Astrocyte (in vitro differentiated cells and primary cell): ENCODE measurements around the gene KCTD10. TPM values are rescaled to one million over a fixed set of nuclear protein-coding genes. Genes with fewer than 3 reads are reported as not detected.

ENCODE experiments used
- DNase-seq: peaks from one replicate; pipeline ENCODE4 v3.0.0-alpha.2; 2010; ENCODE audit warnings: low read depth
- FAIRE-seq: peaks from 2 replicates; lab custom pipeline; 2011; peaks lifted over from hg19 to GRCh38; lab: Jason Lieb, UNC
- H2AFZ ChIP-seq: 2 replicates; pipeline ENCODE4 v1.6.0; 2012; ENCODE audit warnings: low read depth, low read length, inconsistent platforms
- H3K27ac ChIP-seq: 2 replicates; pipeline ENCODE4 v1.5.1; 2011; ENCODE audit warnings: low read depth, low read length, inconsistent platforms
- H3K27me3 ChIP-seq: 2 replicates; pipeline ENCODE4 v1.6.0; 2011; ENCODE audit warnings: low read length, inconsistent platforms; ENCODE audit not compliant: insufficient read depth
- H3K36me3 ChIP-seq: 2 replicates; pipeline ENCODE4 v1.5.1; 2011; ENCODE audit warnings: low read length, inconsistent platforms; ENCODE audit not compliant: insufficient read depth
- H3K4me1 ChIP-seq: 2 replicates; pipeline ENCODE4 v1.5.1; 2011; ENCODE audit warnings: low read length, inconsistent platforms; ENCODE audit not compliant: insufficient read depth
- H3K4me2 ChIP-seq: 2 replicates; pipeline ENCODE4 v1.6.0; 2012; ENCODE audit warnings: low read length, inconsistent platforms
- H3K4me3 ChIP-seq: 2 replicates; pipeline ENCODE4 v1.5.1; 2011; ENCODE audit warnings: low read depth, mild to moderate bottlenecking, low read length, inconsistent platforms; ENCODE audit not compliant: insufficient read depth
- H3K79me2 ChIP-seq: 2 replicates; pipeline ENCODE4 v1.6.0; 2012; ENCODE audit warnings: mild to moderate bottlenecking, low read length, inconsistent platforms; ENCODE audit not compliant: insufficient read depth
- H3K9ac ChIP-seq: 2 replicates; pipeline ENCODE4 v1.6.0; 2012; ENCODE audit warnings: mild to moderate bottlenecking, low read length, inconsistent platforms
- H3K9me3 ChIP-seq: 2 replicates; pipeline ENCODE4 v1.5.1; 2012; ENCODE audit warnings: low read depth, mild to moderate bottlenecking, low read length, inconsistent platforms; ENCODE audit not compliant: insufficient read depth
- H4K20me1 ChIP-seq: 2 replicates; pipeline ENCODE4 v1.6.0; 2012; ENCODE audit warnings: low read length, inconsistent platforms; ENCODE audit not compliant: insufficient read depth
- H3K27ac Mint-ChIP-seq: one replicate; pipeline ENCODE4 v1.8.0; 2021; ENCODE audit warnings: mild to moderate bottlenecking, mixed read lengths; ENCODE audit not compliant: unreplicated experiment
- H3K27me3 Mint-ChIP-seq: one replicate; pipeline ENCODE4 v1.8.0; 2021; ENCODE audit warnings: low read depth, mixed read lengths; ENCODE audit not compliant: unreplicated experiment
- H3K36me3 Mint-ChIP-seq: one replicate; pipeline ENCODE4 v1.8.0; 2021; ENCODE audit warnings: low read depth, mixed read lengths; ENCODE audit not compliant: unreplicated experiment
- H3K4me1 Mint-ChIP-seq: one replicate; pipeline ENCODE4 v1.8.0; 2021; ENCODE audit warnings: low read depth, mixed read lengths; ENCODE audit not compliant: unreplicated experiment
- H3K4me3 Mint-ChIP-seq: one replicate; pipeline ENCODE4 v1.8.0; 2021; ENCODE audit warnings: mild to moderate bottlenecking, moderate library complexity, mixed read lengths; ENCODE audit not compliant: unreplicated experiment
- H3K9me3 Mint-ChIP-seq: one replicate; pipeline ENCODE4 v1.8.0; 2021; ENCODE audit warnings: mild to moderate bottlenecking, mixed read lengths; ENCODE audit not compliant: unreplicated experiment
- EZH2 ChIP-seq: IDR thresholded peaks from 2 replicates; pipeline ENCODE4 v1.6.1; 2012; ENCODE audit warnings: mild to moderate bottlenecking, low read length, inconsistent platforms; ENCODE audit not compliant: insufficient read depth
- total RNA-seq: library from RNA; stranded (reverse); gene quantifications from 2 replicates; pipeline ENCODE4 v1.2.1, GENCODE V29; 2021
- TF ChIP-seq, protein P1 (sequence below): IDR thresholded peaks from 2 replicates; pipeline ENCODE4 v1.5.1; 2011; ENCODE audit warnings: low read depth, mild to moderate bottlenecking, inconsistent platforms, low read length, moderate library complexity; ENCODE audit not compliant: insufficient read depth

Gene KCTD10
- total RNA-seq, 1 donor from 2014 or later: 118 TPM

- Histone ChIP-seq H4K20me1 (peaks cover 38% of the 10 kb centered on the region), H3K4me3 (peak overlapping the region; percentile 99), H3K9ac (peak overlapping the region; percentile 94), H3K79me2 (peaks cover 76% of the 10 kb centered on the region), H3K27me3 (no peaks in the 10 kb centered on the region), H3K4me2 (peak overlapping the region; percentile 96), H3K36me3 (no peaks in the 10 kb centered on the region), H3K4me1 (peaks cover 24% of the 10 kb centered on the region), H2AFZ (peak overlapping the region; percentile 98), H3K27ac (peak overlapping the region; percentile 100), H3K9me3 (no peaks in the 10 kb centered on the region)
- TF ChIP-seq EZH2: no peak
- TF ChIP-seq, protein P1, sequence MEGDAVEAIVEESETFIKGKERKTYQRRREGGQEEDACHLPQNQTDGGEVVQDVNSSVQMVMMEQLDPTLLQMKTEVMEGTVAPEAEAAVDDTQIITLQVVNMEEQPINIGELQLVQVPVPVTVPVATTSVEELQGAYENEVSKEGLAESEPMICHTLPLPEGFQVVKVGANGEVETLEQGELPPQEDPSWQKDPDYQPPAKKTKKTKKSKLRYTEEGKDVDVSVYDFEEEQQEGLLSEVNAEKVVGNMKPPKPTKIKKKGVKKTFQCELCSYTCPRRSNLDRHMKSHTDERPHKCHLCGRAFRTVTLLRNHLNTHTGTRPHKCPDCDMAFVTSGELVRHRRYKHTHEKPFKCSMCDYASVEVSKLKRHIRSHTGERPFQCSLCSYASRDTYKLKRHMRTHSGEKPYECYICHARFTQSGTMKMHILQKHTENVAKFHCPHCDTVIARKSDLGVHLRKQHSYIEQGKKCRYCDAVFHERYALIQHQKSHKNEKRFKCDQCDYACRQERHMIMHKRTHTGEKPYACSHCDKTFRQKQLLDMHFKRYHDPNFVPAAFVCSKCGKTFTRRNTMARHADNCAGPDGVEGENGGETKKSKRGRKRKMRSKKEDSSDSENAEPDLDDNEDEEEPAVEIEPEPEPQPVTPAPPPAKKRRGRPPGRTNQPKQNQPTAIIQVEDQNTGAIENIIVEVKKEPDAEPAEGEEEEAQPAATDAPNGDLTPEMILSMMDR: no peak
- Mint-ChIP-seq H3K9me3 (no peaks in the 10 kb centered on the region), H3K4me3 (peak overlapping the region; percentile 99), H3K4me1 (peaks cover 25% of the 10 kb centered on the region), H3K27me3 (no peaks in the 10 kb centered on the region), H3K36me3 (peaks cover 9% of the 10 kb centered on the region), H3K27ac (peak overlapping the region; percentile 100)
- no peak for FAIRE-seq
- DNase-seq: no peak
These were observed 839 bp upstream of the KCTD10 start for GRCh38 chr12:109477963-109478315.

GRCh38 chr12:109476807-109477184, 304 bp downstream of the KCTD10 start:
- DNase-seq: no peak
- Histone ChIP-seq H3K36me3 (no peaks in the 10 kb centered on the region), H4K20me1 (peaks cover 47% of the 10 kb centered on the region), H3K79me2 (peaks cover 88% of the 10 kb centered on the region), H3K4me1 (peaks cover 24% of the 10 kb centered on the region), H2AFZ (peak overlapping the region; percentile 98), H3K4me3 (peak overlapping the region; percentile 99), H3K27me3 (no peaks in the 10 kb centered on the region), H3K4me2 (peak overlapping the region; percentile 96), H3K27ac (peak overlapping the region; percentile 100), H3K9me3 (no peaks in the 10 kb centered on the region), H3K9ac (peak overlapping the region; percentile 94)
- Mint-ChIP-seq H3K27me3 (no peaks in the 10 kb centered on the region), H3K4me1 (peaks cover 28% of the 10 kb centered on the region), H3K27ac (peak overlapping the region; percentile 100), H3K9me3 (no peaks in the 10 kb centered on the region), H3K36me3 (peaks cover 11% of the 10 kb centered on the region), H3K4me3 (peak overlapping the region; percentile 99)
- FAIRE-seq: no peak
- no peak for TF ChIP-seq EZH2
- TF ChIP-seq, protein P1: no peak

GRCh38 chr12:109475993-109476806, 900 bp downstream of the KCTD10 start:
- peak overlapping the region; percentile 100 for H3K27ac ChIP-seq
- peaks cover 24% of the 10 kb centered on the region for H3K4me1 ChIP-seq
- peak overlapping the region; percentile 94 for H3K9ac ChIP-seq
- H3K36me3 ChIP-seq: peaks cover 4% of the 10 kb centered on the region
- TF ChIP-seq EZH2: no peak
- TF ChIP-seq, protein P1: no peak
- Mint-ChIP-seq H3K4me3 (peak overlapping the region; percentile 99), H3K4me1 (peaks cover 30% of the 10 kb centered on the region), H3K27ac (peak overlapping the region; percentile 100), H3K9me3 (no peaks in the 10 kb centered on the region), H3K36me3 (peaks cover 11% of the 10 kb centered on the region), H3K27me3 (no peaks in the 10 kb centered on the region)
- H3K27me3 ChIP-seq: no peaks in the 10 kb centered on the region
- H3K9me3 ChIP-seq: no peaks in the 10 kb centered on the region
- peak overlapping the region; percentile 96 for H3K4me2 ChIP-seq
- peaks cover 94% of the 10 kb centered on the region for H3K79me2 ChIP-seq
- DNase-seq: no peak
- H4K20me1 ChIP-seq: peaks cover 53% of the 10 kb centered on the region
- no peak for FAIRE-seq
- peak overlapping the region; percentile 99 for H3K4me3 ChIP-seq
- no peak overlapping the region for H2AFZ ChIP-seq
